Measurements from ENCODE around the gene LSG1. TPM values are rescaled to one million over a fixed set of nuclear protein-coding genes. Genes with fewer than 3 reads are reported as not detected.

Gene LSG1
- total RNA-seq, 2 donors from 2014 or later, result 19.0 to 34.8 TPM

DNA sequence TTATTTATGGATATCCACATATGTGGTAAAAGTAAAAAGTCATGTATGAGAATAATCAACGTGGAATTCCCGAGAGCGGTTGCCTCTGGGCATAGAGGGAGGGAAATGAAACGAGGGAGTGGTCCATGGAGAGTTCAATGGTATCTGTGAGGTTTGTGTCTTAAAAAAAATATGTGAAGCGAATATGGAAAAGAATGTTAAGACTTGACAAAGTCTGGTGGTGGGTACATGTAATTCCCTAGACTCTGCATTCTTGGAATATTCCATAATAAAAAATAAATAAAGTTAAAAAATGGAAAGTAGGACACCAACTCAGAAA is 42.1 kb upstream of the LSG1 start:
- Histone ChIP-seq H3K27me3 (no peaks in the 10 kb centered on the region), H3K9me3 (no peaks in the 10 kb centered on the region), H3K27ac (no peak overlapping the region), H3K4me1 (no peaks in the 10 kb centered on the region), H3K4me3 (no peak overlapping the region), H3K36me3 (no peaks in the 10 kb centered on the region), H3K9ac (ENCODE audit: low read depth in 2 of 2, low read length in 2 of 2) (no peak overlapping the region)
- DNase-seq, result no peak
- intact Hi-C loops (cut with DNase I), result no loop called here
- TF ChIP-seq, protein P1, sequence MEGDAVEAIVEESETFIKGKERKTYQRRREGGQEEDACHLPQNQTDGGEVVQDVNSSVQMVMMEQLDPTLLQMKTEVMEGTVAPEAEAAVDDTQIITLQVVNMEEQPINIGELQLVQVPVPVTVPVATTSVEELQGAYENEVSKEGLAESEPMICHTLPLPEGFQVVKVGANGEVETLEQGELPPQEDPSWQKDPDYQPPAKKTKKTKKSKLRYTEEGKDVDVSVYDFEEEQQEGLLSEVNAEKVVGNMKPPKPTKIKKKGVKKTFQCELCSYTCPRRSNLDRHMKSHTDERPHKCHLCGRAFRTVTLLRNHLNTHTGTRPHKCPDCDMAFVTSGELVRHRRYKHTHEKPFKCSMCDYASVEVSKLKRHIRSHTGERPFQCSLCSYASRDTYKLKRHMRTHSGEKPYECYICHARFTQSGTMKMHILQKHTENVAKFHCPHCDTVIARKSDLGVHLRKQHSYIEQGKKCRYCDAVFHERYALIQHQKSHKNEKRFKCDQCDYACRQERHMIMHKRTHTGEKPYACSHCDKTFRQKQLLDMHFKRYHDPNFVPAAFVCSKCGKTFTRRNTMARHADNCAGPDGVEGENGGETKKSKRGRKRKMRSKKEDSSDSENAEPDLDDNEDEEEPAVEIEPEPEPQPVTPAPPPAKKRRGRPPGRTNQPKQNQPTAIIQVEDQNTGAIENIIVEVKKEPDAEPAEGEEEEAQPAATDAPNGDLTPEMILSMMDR (IDR thresholded peaks at IDR 0.05), result no peak

- Histone ChIP-seq H3K27ac (no peak overlapping the region), H3K36me3 (no peaks in the 10 kb centered on the region), H3K9me3 (no peaks in the 10 kb centered on the region), H3K4me1 (no peaks in the 10 kb centered on the region), H3K9ac (ENCODE audit: low read depth in 2 of 2, low read length in 2 of 2) (no peak overlapping the region), H3K4me3 (no peak overlapping the region), H3K27me3 (no peaks in the 10 kb centered on the region)
- TF ChIP-seq, protein P1 (IDR thresholded peaks at IDR 0.05), result no peak
- no peak for DNase-seq
- intact Hi-C loops (cut with DNase I), result no loop called here
Observed at GRCh38 chr3:194713299-194714136, 41.5 kb upstream of the LSG1 start.

DNA sequence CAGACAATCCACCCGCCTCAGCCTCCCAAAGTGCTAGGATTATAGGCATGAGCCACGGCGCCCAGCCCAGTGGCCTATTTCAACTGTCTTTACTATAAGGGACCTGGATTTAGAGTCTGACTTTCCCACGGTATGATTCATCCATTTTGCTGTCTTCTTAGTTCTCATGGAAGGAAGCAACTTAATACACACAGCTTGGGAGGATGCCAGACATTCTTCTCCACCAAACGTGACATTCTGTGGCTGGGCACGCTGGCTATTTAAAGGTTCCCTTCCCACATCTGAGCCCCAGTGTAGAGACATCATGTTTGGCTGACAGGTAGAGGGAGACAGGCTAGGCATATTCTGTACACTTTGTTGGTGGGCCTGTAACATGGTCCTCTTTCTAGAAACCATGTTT is 39.9 kb upstream of the LSG1 start:
- no peak overlapping the region for H3K27ac ChIP-seq
- H3K9ac ChIP-seq (ENCODE audit: low read depth in 2 of 2, low read length in 2 of 2), result no peak overlapping the region
- TF ChIP-seq, protein P1 (IDR thresholded peaks at IDR 0.05), result no peak
- no peak overlapping the region for H3K4me3 ChIP-seq
- intact Hi-C loops (cut with DNase I), result no loop called here
- no peaks in the 10 kb centered on the region for H3K36me3 ChIP-seq
- H3K27me3 ChIP-seq, result no peaks in the 10 kb centered on the region
- no peaks in the 10 kb centered on the region for H3K4me1 ChIP-seq
- DNase-seq, result no peak
- H3K9me3 ChIP-seq, result no peaks in the 10 kb centered on the region

DNA sequence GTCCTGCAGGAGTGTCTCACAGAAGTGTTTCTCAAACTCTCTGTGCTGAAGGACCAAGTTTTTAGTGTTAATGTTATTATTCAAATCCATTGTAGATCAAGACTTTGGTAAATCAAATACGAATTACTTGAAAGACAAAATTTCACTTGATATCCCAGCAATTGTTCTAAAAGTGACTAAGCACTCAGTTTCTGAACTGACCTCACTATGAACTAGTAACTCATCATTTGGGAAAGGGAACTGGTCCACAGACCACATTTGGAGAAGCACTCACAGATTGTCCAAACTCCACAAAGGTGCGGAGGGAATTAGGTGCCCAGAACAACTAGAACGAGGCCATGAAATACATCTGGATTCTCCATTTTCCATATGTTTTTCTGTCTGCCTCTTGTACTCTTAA is 39.3 kb upstream of the LSG1 start:
- no peak for DNase-seq
- Histone ChIP-seq H3K4me1 (no peaks in the 10 kb centered on the region), H3K9me3 (no peaks in the 10 kb centered on the region), H3K27me3 (no peaks in the 10 kb centered on the region), H3K27ac (no peak overlapping the region), H3K4me3 (no peak overlapping the region), H3K36me3 (no peaks in the 10 kb centered on the region), H3K9ac (ENCODE audit: low read depth in 2 of 2, low read length in 2 of 2) (no peak overlapping the region)
- TF ChIP-seq, protein P1 (IDR thresholded peaks at IDR 0.05), result no peak
- intact Hi-C loops (cut with DNase I), result no loop called here

DNA sequence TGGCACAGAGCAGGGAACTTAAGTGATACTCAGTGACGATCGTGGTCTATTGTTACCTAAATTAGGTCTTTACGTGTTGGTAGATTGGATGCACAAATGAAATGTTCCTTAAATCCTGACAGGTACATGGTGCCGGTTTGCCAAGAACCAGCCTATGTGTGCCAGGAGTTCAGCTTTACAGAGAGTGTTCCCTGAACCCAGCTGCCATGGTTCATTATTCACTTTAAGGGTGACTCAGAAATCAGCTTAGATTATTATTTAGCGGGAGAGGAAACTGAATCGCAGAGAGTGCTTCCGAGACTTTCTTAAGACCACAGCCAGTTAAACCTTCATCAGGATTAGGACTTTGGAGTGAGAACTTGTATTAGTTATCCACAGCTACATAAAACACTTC is 35.2 kb upstream of the LSG1 start:
- H3K4me1 ChIP-seq, result no peaks in the 10 kb centered on the region
- no peaks in the 10 kb centered on the region for H3K27me3 ChIP-seq
- H3K27ac ChIP-seq, result no peak overlapping the region
- no peak overlapping the region for H3K9ac ChIP-seq (ENCODE audit: low read depth in 2 of 2, low read length in 2 of 2)
- intact Hi-C loops (cut with DNase I), result no loop called here
- no peaks in the 10 kb centered on the region for H3K36me3 ChIP-seq
- H3K4me3 ChIP-seq, result no peak overlapping the region
- no peaks in the 10 kb centered on the region for H3K9me3 ChIP-seq
- TF ChIP-seq, protein P1 (IDR thresholded peaks at IDR 0.05), result no peak
- DNase-seq, result no peak
